Spleen (tissue), 7 donors: Measurements from ENCODE around the gene ARHGAP28.

ENCODE experiments used
- CTCF ChIP-seq, 11 experiments: fragments of 200-600 bp in 7 of 11; fragments of 450-650 bp in 4 of 11; sonication (generic) in 4 of 11; IDR thresholded peaks in 8 of 11; conservative IDR thresholded peaks in 3 of 11; 1 replicate in 7 of 11; 2 replicates in 4 of 11; pipeline versions ENCODE4 v1.4.0 to v1.8.0; 2016 to 2021; ENCODE audit warnings: antibody characterized with exemption in 11 of 11, inconsistent platforms in 4 of 11, mild to moderate bottlenecking in 1 of 11
- POLR2A ChIP-seq, 3 donors: fragments of 450-650 bp; IDR thresholded peaks; one replicate each; pipeline ENCODE4 v1.5.1; 2017; ENCODE audit warnings: antibody characterized with exemption in 3 of 3, mild to moderate bottlenecking in 1 of 3
- POLR2AphosphoS5 ChIP-seq, 3 donors: sonication (generic); formaldehyde crosslinking; IDR thresholded peaks; one replicate each; pipeline ENCODE4 v1.5.1; 2017; ENCODE audit warnings: antibody characterized with exemption in 3 of 3
- donor health status: DM: no; HTN: no; CAD: no; lungs with moderate emphysema.
- donor health status: DM: no; HTN: no; CAD: no.
- donor health status: DM: no; HTN: no; CAD: no.

- TF ChIP-seq CTCF (IDR thresholded peaks at IDR 0.05 in 8 of 11, conservative IDR thresholded peaks at IDR 0.05 in 3 of 11) (no peak), POLR2A (IDR thresholded peaks at IDR 0.05) (no peak), POLR2AphosphoS5 (IDR thresholded peaks at IDR 0.05) (no peak)
Measured at GRCh38 chr18:6807515-6808257, 78.2 kb downstream of the ARHGAP28 start.
